ENCODE results near the gene DGLUCY.
A peak's percentile ranks its signal among the peaks of the same experiment; 100 is the strongest.

Gene DGLUCY

DNA sequence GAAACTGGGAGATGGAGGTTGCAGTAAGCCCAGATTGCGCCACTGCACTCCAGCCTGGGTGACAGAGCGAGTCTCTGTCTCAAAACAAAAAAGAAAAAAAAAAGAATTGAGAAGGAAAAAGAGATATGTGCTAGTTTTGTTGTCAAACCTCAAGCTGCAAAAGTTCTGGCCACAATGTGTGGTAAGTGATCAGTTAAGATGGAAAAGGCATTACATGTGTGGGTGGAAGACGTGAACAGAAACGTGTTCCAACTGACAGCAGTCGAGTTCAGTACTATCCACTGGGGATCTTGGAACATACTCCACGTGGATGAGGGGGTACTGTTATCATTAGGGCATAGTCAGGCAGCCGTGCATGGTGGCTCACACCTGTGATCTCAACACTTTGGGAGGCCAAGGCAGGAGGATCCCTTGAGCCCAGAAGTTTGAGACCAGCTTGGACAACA, 113.3 kb downstream of the DGLUCY start:
- TF ChIP-seq POLR2A (IDR thresholded peaks at IDR 0.05; ENCODE audit: low read depth, low read length): no peak
- no peak for TF ChIP-seq TAF1 (IDR thresholded peaks at IDR 0.05; ENCODE audit: low read depth, low read length)
- no peak for TF ChIP-seq PAX5 (IDR thresholded peaks at IDR 0.05; ENCODE audit: insufficient read depth, low read length, severe bottlenecking)
- TF ChIP-seq SPI1 (IDR thresholded peaks at IDR 0.05; ENCODE audit: low read depth, low read length): no peak
- TF ChIP-seq POU2F2 (IDR thresholded peaks at IDR 0.05; ENCODE audit: low read depth, low read length): no peak
- no peak for TF ChIP-seq POLR2AphosphoS5 (IDR thresholded peaks at IDR 0.05; ENCODE audit: low read depth, low read length)
- DNase-seq (ENCODE audit: insufficient read length, low spot score) (no peak), FAIRE-seq (peak; percentile 87)

- peak; percentile 88; the same call in 1 of the 2 replicates for TF ChIP-seq POU2F2 (IDR thresholded peaks at IDR 0.05; ENCODE audit: low read depth, low read length)
- TF ChIP-seq POLR2AphosphoS5 (IDR thresholded peaks at IDR 0.05; ENCODE audit: low read depth, low read length): peak; percentile 74
- peak; percentile 89 for TF ChIP-seq POLR2A (IDR thresholded peaks at IDR 0.05; ENCODE audit: low read depth, low read length)
- TF ChIP-seq TAF1 (IDR thresholded peaks at IDR 0.05; ENCODE audit: low read depth, low read length): peak; percentile 70
- TF ChIP-seq PAX5 (IDR thresholded peaks at IDR 0.05; ENCODE audit: insufficient read depth, low read length, severe bottlenecking): peak; percentile 70
- peak; percentile 61 for TF ChIP-seq SPI1 (IDR thresholded peaks at IDR 0.05; ENCODE audit: low read depth, low read length)
- FAIRE-seq: no peak
- DNase-seq (ENCODE audit: insufficient read length, low spot score): peak; percentile 58
Observed at GRCh38 chr14:91228112-91229004, 114.5 kb downstream of the DGLUCY start.

DNA sequence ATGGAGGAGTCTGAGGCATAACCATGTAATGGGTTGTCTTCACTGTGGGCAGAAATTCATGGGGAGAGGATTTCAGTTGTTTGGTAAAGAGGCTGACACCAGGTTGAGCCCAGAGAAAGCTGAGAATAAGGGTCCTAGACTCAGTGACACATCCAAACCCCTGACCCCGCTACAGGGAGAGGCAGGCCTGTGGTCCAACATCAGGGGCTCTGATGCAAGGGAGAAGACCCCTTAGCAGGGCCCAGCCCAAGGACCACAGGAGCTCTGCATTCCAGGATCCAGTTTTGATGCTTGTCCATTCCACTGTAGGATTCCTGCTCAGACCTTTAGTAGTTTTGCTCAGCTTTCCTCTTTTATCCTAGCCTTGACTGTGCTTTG, 115.1 kb downstream of the DGLUCY start:
- no peak for TF ChIP-seq TAF1 (IDR thresholded peaks at IDR 0.05; ENCODE audit: low read depth, low read length)
- TF ChIP-seq POU2F2 (IDR thresholded peaks at IDR 0.05; ENCODE audit: low read depth, low read length): no peak
- no peak for TF ChIP-seq POLR2AphosphoS5 (IDR thresholded peaks at IDR 0.05; ENCODE audit: low read depth, low read length)
- no peak for TF ChIP-seq POLR2A (IDR thresholded peaks at IDR 0.05; ENCODE audit: low read depth, low read length)
- TF ChIP-seq SPI1 (IDR thresholded peaks at IDR 0.05; ENCODE audit: low read depth, low read length): no peak
- TF ChIP-seq PAX5 (IDR thresholded peaks at IDR 0.05; ENCODE audit: insufficient read depth, low read length, severe bottlenecking): no peak
- no peak for DNase-seq (ENCODE audit: insufficient read length, low spot score)
- FAIRE-seq: no peak

DNA sequence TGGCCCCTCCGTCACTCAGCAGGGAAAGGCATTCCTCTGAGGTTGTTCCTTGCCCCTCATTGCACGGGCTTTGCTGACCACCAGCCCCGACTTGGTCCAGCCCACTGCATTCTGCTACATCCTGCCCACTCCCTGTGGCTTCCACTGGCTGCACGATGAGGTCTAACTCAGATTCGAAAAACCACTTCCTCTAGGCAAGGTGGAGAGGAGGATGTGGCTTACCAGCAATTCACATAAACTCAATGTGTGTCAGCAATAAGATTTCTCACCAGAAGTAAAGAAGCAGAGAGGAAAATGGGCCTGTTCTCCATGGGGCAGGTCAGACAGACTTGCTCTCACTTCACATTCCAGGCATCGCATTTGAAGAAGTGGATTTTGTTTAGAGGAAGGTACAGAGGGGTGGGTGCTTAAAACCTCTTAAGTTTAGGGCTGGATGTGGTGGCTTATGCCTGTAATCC, 115.9 kb downstream of the DGLUCY start:
- peak; percentile 100 for FAIRE-seq
- TF ChIP-seq POU2F2 (IDR thresholded peaks at IDR 0.05; ENCODE audit: low read depth, low read length) (peak; percentile 79), POLR2AphosphoS5 (IDR thresholded peaks at IDR 0.05; ENCODE audit: low read depth, low read length) (peak; percentile 59), TAF1 (IDR thresholded peaks at IDR 0.05; ENCODE audit: low read depth, low read length) (0 out of 2 replicates have a peak, but pooled peaks have one; percentile 31), SPI1 (IDR thresholded peaks at IDR 0.05; ENCODE audit: low read depth, low read length) (peak; percentile 88), PAX5 (IDR thresholded peaks at IDR 0.05; ENCODE audit: insufficient read depth, low read length, severe bottlenecking) (no peak), POLR2A (IDR thresholded peaks at IDR 0.05; ENCODE audit: low read depth, low read length) (peak; percentile 62; the same call in 1 of the 2 replicates)
- DNase-seq (ENCODE audit: insufficient read length, low spot score): peak; percentile 68

DNA sequence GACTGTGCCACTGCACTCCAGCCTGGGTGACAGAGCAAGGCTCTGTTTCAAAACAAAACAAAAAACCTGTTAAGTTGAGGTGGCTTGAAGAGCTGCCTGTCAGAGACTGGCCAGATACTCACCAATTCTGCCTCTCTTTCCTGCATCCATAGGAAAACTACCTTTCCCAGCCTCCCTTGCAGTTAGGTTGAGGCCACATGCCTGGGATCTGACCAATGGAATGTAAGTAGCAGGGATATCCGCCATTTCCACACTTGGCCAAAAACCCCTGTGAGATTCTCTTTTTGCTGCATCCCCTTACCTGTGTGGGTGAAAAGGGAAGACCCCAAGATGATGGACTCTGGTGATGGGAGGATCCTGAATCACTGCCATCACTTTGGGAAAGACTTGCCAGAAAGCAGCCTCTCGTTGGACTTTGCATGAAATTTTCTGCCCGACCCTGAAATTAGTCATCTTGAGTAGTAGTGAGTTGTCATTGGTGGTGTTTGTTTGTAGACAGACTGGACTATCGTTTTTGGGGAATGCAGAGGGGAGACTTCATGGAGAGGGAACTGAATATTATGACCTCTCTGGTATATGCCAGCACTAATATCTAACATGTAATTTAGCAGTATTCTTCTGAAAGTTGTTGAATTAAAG, 116.6 kb downstream of the DGLUCY start:
- no peak for DNase-seq (ENCODE audit: insufficient read length, low spot score)
- TF ChIP-seq POLR2AphosphoS5 (IDR thresholded peaks at IDR 0.05; ENCODE audit: low read depth, low read length) (no peak), SPI1 (IDR thresholded peaks at IDR 0.05; ENCODE audit: low read depth, low read length) (no peak), POU2F2 (IDR thresholded peaks at IDR 0.05; ENCODE audit: low read depth, low read length) (no peak), POLR2A (IDR thresholded peaks at IDR 0.05; ENCODE audit: low read depth, low read length) (no peak), PAX5 (IDR thresholded peaks at IDR 0.05; ENCODE audit: insufficient read depth, low read length, severe bottlenecking) (no peak), TAF1 (IDR thresholded peaks at IDR 0.05; ENCODE audit: low read depth, low read length) (no peak)
- FAIRE-seq: no peak

DNA sequence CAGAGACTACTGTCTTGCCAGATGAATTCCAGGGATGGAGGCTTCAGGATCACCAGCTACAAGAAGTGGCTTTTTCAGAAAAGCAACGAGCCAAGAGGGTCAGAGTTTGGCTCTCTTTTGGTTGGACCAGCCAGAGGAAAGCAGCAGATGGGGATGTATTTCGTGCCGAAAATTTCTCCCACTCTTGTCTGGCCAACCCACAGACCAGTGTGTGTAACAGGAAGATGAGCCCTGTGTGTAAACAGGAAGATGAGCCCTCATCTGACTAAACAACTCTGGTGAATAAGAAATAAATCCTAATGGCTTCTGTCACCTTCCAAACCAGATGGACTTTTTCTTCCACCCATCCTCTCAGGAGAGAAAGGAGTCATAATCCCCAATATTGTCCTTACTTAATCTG, 117.6 kb downstream of the DGLUCY start:
- TF ChIP-seq POU2F2 (IDR thresholded peaks at IDR 0.05; ENCODE audit: low read depth, low read length): no peak
- TF ChIP-seq POLR2AphosphoS5 (IDR thresholded peaks at IDR 0.05; ENCODE audit: low read depth, low read length): no peak
- no peak for TF ChIP-seq SPI1 (IDR thresholded peaks at IDR 0.05; ENCODE audit: low read depth, low read length)
- TF ChIP-seq TAF1 (IDR thresholded peaks at IDR 0.05; ENCODE audit: low read depth, low read length): no peak
- TF ChIP-seq POLR2A (IDR thresholded peaks at IDR 0.05; ENCODE audit: low read depth, low read length): no peak
- no peak for TF ChIP-seq PAX5 (IDR thresholded peaks at IDR 0.05; ENCODE audit: insufficient read depth, low read length, severe bottlenecking)
- FAIRE-seq: no peak
- DNase-seq (ENCODE audit: insufficient read length, low spot score): no peak

GRCh38 chr14:91232052-91232451, 118.2 kb downstream of the DGLUCY start:
- DNase-seq (ENCODE audit: insufficient read length, low spot score): no peak

GRCh38 chr14:91232603-91233002, 118.7 kb downstream of the DGLUCY start:
- FAIRE-seq (no peak), DNase-seq (ENCODE audit: insufficient read length, low spot score) (no peak)
- TF ChIP-seq SPI1 (IDR thresholded peaks at IDR 0.05; ENCODE audit: low read depth, low read length) (no peak), POLR2AphosphoS5 (IDR thresholded peaks at IDR 0.05; ENCODE audit: low read depth, low read length) (no peak), TAF1 (IDR thresholded peaks at IDR 0.05; ENCODE audit: low read depth, low read length) (no peak), PAX5 (IDR thresholded peaks at IDR 0.05; ENCODE audit: insufficient read depth, low read length, severe bottlenecking) (no peak), POU2F2 (IDR thresholded peaks at IDR 0.05; ENCODE audit: low read depth, low read length) (no peak), POLR2A (IDR thresholded peaks at IDR 0.05; ENCODE audit: low read depth, low read length) (no peak)

More at GRCh38 chr14:91232052-91232451, 118.2 kb downstream of the DGLUCY start:
- TF ChIP-seq POLR2A (IDR thresholded peaks at IDR 0.05; ENCODE audit: low read depth, low read length): 0 out of 2 replicates have a peak, but pooled peaks have one; percentile 33
- TF ChIP-seq POU2F2 (IDR thresholded peaks at IDR 0.05; ENCODE audit: low read depth, low read length): no peak
- FAIRE-seq: peak; percentile 52

Measured in GM12891 (cell line).